ENCODE results near the gene HELZ. TPM values are rescaled to one million over a fixed set of nuclear protein-coding genes. Genes with fewer than 3 reads are reported as not detected.

The HELZ gene
- total and polyA plus RNA-seq, 2 of the 8 experiments (the other 6 are each of a cell fraction or from before 2014, with no cell fraction given), result 10.0 to 48.7 TPM

- no peak for TF ChIP-seq POLR2AphosphoS5 (IDR thresholded peaks at IDR 0.05; ENCODE audit: low read depth, low read length)
- no peak for TF ChIP-seq SP4 (IDR thresholded peaks at IDR 0.05; ENCODE audit: low read length)
- no peak for TF ChIP-seq SAP30 (IDR thresholded peaks at IDR 0.05; ENCODE audit: insufficient read depth, insufficient replicate concordance, low read length)
- no peak for TF ChIP-seq CHD2 (IDR thresholded peaks at IDR 0.05; ENCODE audit: low read length)
- no peak for TF ChIP-seq BRCA1 (IDR thresholded peaks at IDR 0.05; ENCODE audit: low read depth, low read length)
- no peak for TF ChIP-seq ATF3 (IDR thresholded peaks at IDR 0.05; ENCODE audit: insufficient read depth, low read depth, low read length)
- no peak for TF ChIP-seq TEAD4 (IDR thresholded peaks at IDR 0.05; ENCODE audit: low read depth, low read length)
Measured at GRCh38 chr17:67180275-67180674, 64.7 kb downstream of the HELZ start (continued).
